Measurements from ENCODE around the gene COX6B2. TPM values are rescaled to one million over a fixed set of nuclear protein-coding genes. Genes with fewer than 3 reads are reported as not detected.
A peak's percentile ranks its signal among the peaks of the same experiment; 100 is the strongest.

COX6B2 gene
- total and polyA plus RNA-seq, 2 donors (not counting 3 experiments of a cell fraction or from before 2014, with no cell fraction given): not detected

GRCh38 chr19:55301459-55302317 lies 52.8 kb downstream of the COX6B2 start:
- FAIRE-seq (peak; percentile 89), DNase-seq (ENCODE audit: low read depth, low spot score) (peak; percentile 81)
- BruUV-seq (replicated peaks): no TSS peak
- H3K4me1 ChIP-seq (ENCODE audit: control insufficient read depth, extremely low read depth, insufficient read depth, low read length): no peaks in the 10 kb centered on the region
- H3K9ac ChIP-seq (replicated peaks; ENCODE audit: extremely low read depth, insufficient read depth, low read length): peak overlapping the region; percentile 23
- H3K27me3 ChIP-seq (ENCODE audit: control insufficient read depth in 2 of 2, insufficient read depth in 2 of 2, low read length in 2 of 2): peaks cover 0 to 3% of the 10 kb centered on the region in 2 experiments
- no peak overlapping the region for H3K27ac ChIP-seq (ENCODE audit: insufficient read depth, low read depth, low read length)
- no peaks in the 10 kb centered on the region for H3K9me1 ChIP-seq (replicated peaks; ENCODE audit: control insufficient read depth, extremely low read depth, insufficient read depth, low read length)
- no peaks in the 10 kb centered on the region for H3K79me2 ChIP-seq (ENCODE audit: control insufficient read depth, insufficient read depth, low read length)
- H3K4me3 ChIP-seq (replicated peaks in 1 of 3; ENCODE audit: insufficient read depth in 1 of 3, low read depth in 1 of 3, low read length in 3 of 3): peak overlapping the region in 2 of 3 experiments; percentile 26 to 28
- TF ChIP-seq FOS (IDR thresholded peaks at IDR 0.05; ENCODE audit: borderline replicate concordance, insufficient read depth, low read length) (no peak), CTCF (IDR thresholded peaks at IDR 0.05; ENCODE audit: extremely low read depth in 1 of 2, insufficient read depth in 1 of 2, low read depth in 1 of 2, low read length in 2 of 2) (peak; percentile 89 to 95)
- intact Hi-C loops (cut with micrococcal nuclease) (loop anchor here (1.0 to 5.0 kb wide), 6 partner anchors 38 to 202 kb away; partner anchors contain the start of genes KMT5C and RPL28), dilution Hi-C loops (cut with MboI; ENCODE audit: extremely low pct_ligation_motif_present, low sequenced_read_pairs) (no loop called here)
- no peaks in the 10 kb centered on the region for H4K20me1 ChIP-seq (replicated peaks; ENCODE audit: control insufficient read depth, extremely low read depth, insufficient read depth, low read length)
- H3K4me2 ChIP-seq (ENCODE audit: insufficient read depth, low read length): peak overlapping the region; percentile 52
- ChIA-PET POLR2A (interaction anchor here (1.3 kb wide), 1 partner anchor 106 kb away, joined by 4 read pairs; the partner anchor contains the start of gene UBE2S), CTCF (interaction anchor here (0.6 to 3.8 kb wide), 35 partner anchors 9 to 203 kb away, joined by 3 to 51 read pairs (median 5); partner anchors contain the start of genes HSPBP1, IL11, KMT5C and NAT14)
- no peaks in the 10 kb centered on the region for H3K9me3 ChIP-seq (replicated peaks; ENCODE audit: control insufficient read depth, insufficient read depth, low read length)
- peak overlapping the region; percentile 98 for H2AFZ ChIP-seq (ENCODE audit: low read depth, low read length)
- no peaks in the 10 kb centered on the region for H3K36me3 ChIP-seq (ENCODE audit: control insufficient read depth in 2 of 2, extremely low read depth in 1 of 2, insufficient read depth in 2 of 2, low read length in 2 of 2)
